ENCODE measurements around the gene ALK.

The ALK gene

DNA sequence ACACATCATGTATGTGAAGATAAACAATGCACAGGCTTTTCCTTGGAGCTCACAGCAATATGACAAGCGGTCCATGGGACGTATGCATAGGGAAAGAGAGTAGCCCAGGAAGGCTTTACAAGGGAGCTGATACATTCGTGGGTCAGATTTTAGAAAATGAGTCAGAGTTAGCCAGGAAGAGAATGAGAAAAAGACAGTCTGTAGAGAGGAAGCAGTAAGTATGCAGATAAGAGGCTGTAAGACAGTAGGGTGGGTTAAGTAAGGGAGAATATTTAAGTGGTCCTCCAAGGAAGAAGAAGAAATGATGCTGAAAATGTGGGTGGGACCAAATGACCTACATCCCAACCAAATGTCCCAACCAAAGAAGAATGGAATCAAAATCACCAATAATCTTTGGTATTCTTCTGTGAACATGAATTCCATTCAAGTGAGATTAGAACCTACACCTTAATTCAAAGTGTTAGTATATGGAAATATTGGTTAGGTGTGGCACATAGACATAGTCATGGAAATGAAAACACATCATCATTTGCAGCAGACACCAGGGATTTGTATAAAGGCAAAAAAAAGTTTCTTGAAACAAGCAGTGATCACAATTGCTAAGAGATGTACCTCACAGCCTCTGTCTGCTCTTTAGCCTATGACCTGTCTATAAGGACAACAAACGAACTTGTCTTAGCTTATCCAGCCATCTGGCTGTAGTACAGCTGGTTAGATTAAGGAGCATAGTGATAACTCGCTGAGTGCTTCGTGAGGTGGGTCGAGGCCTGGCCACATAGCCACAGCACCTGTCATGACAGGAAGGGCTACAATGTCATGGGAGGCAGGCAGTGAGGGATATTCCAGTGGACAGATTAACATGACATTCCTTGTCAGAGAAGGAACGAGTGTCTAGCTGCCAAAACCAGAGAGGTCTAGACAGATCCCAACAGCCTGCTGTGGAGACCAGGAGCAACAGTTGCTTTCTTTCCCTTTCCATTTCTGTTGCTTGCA lies 133.6 kb downstream of the ALK start:
- intact Hi-C loops (cut with DNase I; ENCODE audit: low total_unique reads), result no loop called here
- Histone ChIP-seq H3K27me3 (peaks cover 0 to 2% of the 10 kb centered on the region in 2 donors), H3K27ac (no peak overlapping the region), H3K9me3 (no peaks in the 10 kb centered on the region), H3K4me3 (no peak overlapping the region), H3K4me1 (no peaks in the 10 kb centered on the region), H3K36me3 (no peaks in the 10 kb centered on the region)
- TF ChIP-seq CTCF (IDR thresholded peaks at IDR 0.05), result no peak
- DNase-seq, result no peak

- Histone ChIP-seq H3K4me1 (no peaks in the 10 kb centered on the region), H3K4me3 (no peak overlapping the region), H3K27ac (no peak overlapping the region), H3K9me3 (no peaks in the 10 kb centered on the region), H3K27me3 (peaks cover 0 to 9% of the 10 kb centered on the region in 2 donors), H3K36me3 (no peaks in the 10 kb centered on the region)
- TF ChIP-seq CTCF (IDR thresholded peaks at IDR 0.05), result no peak
- intact Hi-C loops (cut with DNase I; ENCODE audit: low total_unique reads), result no loop called here
- DNase-seq, result no peak
Observed at GRCh38 chr2:29786361-29786760, 135.0 kb downstream of the ALK start.

DNA sequence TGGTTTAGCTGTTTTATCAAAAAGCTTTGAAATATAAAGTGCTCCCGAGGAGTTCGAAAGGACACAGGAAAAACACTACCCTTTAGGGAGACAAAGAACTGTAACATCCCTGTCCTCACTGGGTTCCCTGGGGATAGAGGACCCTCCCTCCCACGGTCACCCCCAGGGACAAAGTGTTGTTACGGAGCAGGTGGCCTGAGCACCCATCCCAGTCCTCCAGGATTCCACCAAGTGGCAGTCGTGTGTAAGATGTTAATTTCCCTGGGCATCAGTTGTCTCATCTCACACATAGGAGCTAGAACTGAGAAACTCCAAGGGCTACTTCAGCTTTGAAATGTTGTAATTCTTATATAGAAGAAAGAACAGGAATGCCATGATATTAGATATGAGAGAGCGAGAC lies 137.7 kb downstream of the ALK start:
- H3K4me3 ChIP-seq, result no peak overlapping the region
- intact Hi-C loops (cut with DNase I; ENCODE audit: low total_unique reads), result no loop called here
- peaks cover 0 to 9% of the 10 kb centered on the region in 2 donors for H3K27me3 ChIP-seq

GRCh38 chr2:29782549-29783458 lies 138.6 kb downstream of the ALK start:
- Histone ChIP-seq H3K9me3 (no peaks in the 10 kb centered on the region), H3K4me1 (no peaks in the 10 kb centered on the region), H3K4me3 (no peak overlapping the region), H3K27me3 (peaks cover 0 to 9% of the 10 kb centered on the region in 2 donors), H3K27ac (no peak overlapping the region), H3K36me3 (no peaks in the 10 kb centered on the region)
- DNase-seq, result no peak
- no peak for TF ChIP-seq CTCF (IDR thresholded peaks at IDR 0.05)
- intact Hi-C loops (cut with DNase I; ENCODE audit: low total_unique reads), result no loop called here

More for the DNA sequence above, 137.7 kb downstream of the ALK start:
- H3K36me3 ChIP-seq, result no peaks in the 10 kb centered on the region
- H3K4me1 ChIP-seq, result no peaks in the 10 kb centered on the region
- no peaks in the 10 kb centered on the region for H3K9me3 ChIP-seq
- no peak overlapping the region for H3K27ac ChIP-seq
- no peak for DNase-seq
- TF ChIP-seq CTCF (IDR thresholded peaks at IDR 0.05), result no peak

DNA sequence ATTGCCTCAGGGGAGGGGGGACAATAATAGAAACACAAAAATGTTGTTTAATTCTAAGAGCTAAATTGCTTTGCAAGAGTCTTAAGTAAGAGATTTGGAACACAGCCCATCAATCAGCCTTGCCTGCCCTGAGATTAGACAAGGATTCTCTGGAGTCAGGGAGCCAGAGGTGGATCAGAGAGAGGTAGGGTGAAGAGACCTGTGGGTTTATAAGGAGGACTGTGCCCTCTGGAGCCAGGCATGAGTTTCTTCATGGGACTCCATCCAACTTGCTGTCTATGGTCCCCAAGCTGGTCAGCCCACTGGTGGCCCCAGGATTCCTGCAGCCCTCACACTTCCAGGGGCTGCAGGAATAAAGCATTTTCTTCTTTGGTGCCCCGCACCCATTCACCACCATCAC lies 139.3 kb downstream of the ALK start:
- Histone ChIP-seq H3K4me3 (no peak overlapping the region), H3K27ac (no peak overlapping the region), H3K9me3 (no peaks in the 10 kb centered on the region), H3K36me3 (no peaks in the 10 kb centered on the region), H3K4me1 (no peaks in the 10 kb centered on the region), H3K27me3 (peaks cover 0 to 13% of the 10 kb centered on the region in 2 donors)
- intact Hi-C loops (cut with DNase I; ENCODE audit: low total_unique reads), result no loop called here
- no peak for DNase-seq
- no peak for TF ChIP-seq CTCF (IDR thresholded peaks at IDR 0.05)

Data from tibial artery (tissue), 4 donors.